Measurements from ENCODE around the gene NAGPA. TPM values are rescaled to one million over a fixed set of nuclear protein-coding genes. Genes with fewer than 3 reads are reported as not detected.

Gene NAGPA
- total and polyA plus RNA-seq, 2 of the 13 experiments (the other 11 are each of a cell fraction or from before 2014, with no cell fraction given) = 27.1 to 60.3 TPM

DNA sequence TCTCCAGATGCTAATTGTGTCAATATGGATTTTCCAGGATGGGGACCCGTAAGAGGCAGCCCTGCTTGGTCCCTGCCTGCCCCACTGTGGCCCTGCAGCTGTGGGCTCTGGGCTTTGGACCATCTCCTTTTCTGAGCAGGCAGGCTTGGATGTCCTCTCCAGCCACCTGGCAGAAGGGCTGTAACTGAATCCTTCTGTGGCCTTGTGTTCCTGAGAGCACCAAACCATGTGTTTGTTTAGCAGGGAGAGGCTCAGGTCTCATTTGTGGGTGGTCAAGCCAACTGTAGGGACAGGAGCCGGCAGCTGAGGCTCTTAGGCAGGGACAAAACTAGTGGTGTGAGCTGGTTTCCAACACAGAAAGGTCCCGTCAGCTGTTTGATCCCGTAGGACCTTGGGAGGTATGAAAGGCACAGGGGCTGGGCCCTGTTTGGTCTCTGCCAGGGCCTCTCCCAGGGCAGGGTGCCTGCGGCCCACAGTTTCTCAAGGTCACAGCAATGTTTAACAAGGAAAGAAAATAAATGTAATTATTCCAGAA lies 57.1 kb downstream of the NAGPA start (continued):
- TF ChIP-seq, protein P1, sequence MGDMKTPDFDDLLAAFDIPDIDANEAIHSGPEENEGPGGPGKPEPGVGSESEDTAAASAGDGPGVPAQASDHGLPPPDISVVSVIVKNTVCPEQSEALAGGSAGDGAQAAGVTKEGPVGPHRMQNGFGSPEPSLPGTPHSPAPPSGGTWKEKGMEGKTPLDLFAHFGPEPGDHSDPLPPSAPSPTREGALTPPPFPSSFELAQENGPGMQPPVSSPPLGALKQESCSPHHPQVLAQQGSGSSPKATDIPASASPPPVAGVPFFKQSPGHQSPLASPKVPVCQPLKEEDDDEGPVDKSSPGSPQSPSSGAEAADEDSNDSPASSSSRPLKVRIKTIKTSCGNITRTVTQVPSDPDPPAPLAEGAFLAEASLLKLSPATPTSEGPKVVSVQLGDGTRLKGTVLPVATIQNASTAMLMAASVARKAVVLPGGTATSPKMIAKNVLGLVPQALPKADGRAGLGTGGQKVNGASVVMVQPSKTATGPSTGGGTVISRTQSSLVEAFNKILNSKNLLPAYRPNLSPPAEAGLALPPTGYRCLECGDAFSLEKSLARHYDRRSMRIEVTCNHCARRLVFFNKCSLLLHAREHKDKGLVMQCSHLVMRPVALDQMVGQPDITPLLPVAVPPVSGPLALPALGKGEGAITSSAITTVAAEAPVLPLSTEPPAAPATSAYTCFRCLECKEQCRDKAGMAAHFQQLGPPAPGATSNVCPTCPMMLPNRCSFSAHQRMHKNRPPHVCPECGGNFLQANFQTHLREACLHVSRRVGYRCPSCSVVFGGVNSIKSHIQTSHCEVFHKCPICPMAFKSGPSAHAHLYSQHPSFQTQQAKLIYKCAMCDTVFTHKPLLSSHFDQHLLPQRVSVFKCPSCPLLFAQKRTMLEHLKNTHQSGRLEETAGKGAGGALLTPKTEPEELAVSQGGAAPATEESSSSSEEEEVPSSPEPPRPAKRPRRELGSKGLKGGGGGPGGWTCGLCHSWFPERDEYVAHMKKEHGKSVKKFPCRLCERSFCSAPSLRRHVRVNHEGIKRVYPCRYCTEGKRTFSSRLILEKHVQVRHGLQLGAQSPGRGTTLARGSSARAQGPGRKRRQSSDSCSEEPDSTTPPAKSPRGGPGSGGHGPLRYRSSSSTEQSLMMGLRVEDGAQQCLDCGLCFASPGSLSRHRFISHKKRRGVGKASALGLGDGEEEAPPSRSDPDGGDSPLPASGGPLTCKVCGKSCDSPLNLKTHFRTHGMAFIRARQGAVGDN (CRISPR knock-in tag; IDR thresholded peaks at IDR 0.05) = peak; percentile 52
- TF ChIP-seq MATR3 (CRISPR knock-in tag; IDR thresholded peaks at IDR 0.05) (no peak), ZFP90 (CRISPR knock-in tag; IDR thresholded peaks at IDR 0.05; ENCODE audit: borderline replicate concordance) (no peak; the same call in 1 of the 2 replicates), CC2D1A (CRISPR knock-in tag; IDR thresholded peaks at IDR 0.05) (no peak), TEAD3 (CRISPR knock-in tag; optimal IDR thresholded peaks at IDR 0.05; ENCODE audit: borderline replicate concordance) (no peak), GLI4 (CRISPR knock-in tag; IDR thresholded peaks at IDR 0.05; ENCODE audit: borderline replicate concordance) (no peak), ZNF557 (CRISPR knock-in tag; IDR thresholded peaks at IDR 0.05) (no peak), FOXP1 (IDR thresholded peaks at IDR 0.05) (no peak), FOXP1 (CRISPR knock-in tag; IDR thresholded peaks at IDR 0.05) (no peak), MTA3 (CRISPR knock-in tag; IDR thresholded peaks at IDR 0.05) (no peak), HES4 (CRISPR knock-in tag; IDR thresholded peaks at IDR 0.05; ENCODE audit: borderline replicate concordance) (no peak), STAT5B (CRISPR knock-in tag; IDR thresholded peaks at IDR 0.05) (no peak)
- TF ChIP-seq, protein P2, sequence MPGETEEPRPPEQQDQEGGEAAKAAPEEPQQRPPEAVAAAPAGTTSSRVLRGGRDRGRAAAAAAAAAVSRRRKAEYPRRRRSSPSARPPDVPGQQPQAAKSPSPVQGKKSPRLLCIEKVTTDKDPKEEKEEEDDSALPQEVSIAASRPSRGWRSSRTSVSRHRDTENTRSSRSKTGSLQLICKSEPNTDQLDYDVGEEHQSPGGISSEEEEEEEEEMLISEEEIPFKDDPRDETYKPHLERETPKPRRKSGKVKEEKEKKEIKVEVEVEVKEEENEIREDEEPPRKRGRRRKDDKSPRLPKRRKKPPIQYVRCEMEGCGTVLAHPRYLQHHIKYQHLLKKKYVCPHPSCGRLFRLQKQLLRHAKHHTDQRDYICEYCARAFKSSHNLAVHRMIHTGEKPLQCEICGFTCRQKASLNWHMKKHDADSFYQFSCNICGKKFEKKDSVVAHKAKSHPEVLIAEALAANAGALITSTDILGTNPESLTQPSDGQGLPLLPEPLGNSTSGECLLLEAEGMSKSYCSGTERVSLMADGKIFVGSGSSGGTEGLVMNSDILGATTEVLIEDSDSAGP (CRISPR knock-in tag; IDR thresholded peaks at IDR 0.05; ENCODE audit: borderline replicate concordance) = 0 out of 2 replicates have a peak, but pooled peaks have one; percentile 43
- TF ChIP-seq, protein P3, sequence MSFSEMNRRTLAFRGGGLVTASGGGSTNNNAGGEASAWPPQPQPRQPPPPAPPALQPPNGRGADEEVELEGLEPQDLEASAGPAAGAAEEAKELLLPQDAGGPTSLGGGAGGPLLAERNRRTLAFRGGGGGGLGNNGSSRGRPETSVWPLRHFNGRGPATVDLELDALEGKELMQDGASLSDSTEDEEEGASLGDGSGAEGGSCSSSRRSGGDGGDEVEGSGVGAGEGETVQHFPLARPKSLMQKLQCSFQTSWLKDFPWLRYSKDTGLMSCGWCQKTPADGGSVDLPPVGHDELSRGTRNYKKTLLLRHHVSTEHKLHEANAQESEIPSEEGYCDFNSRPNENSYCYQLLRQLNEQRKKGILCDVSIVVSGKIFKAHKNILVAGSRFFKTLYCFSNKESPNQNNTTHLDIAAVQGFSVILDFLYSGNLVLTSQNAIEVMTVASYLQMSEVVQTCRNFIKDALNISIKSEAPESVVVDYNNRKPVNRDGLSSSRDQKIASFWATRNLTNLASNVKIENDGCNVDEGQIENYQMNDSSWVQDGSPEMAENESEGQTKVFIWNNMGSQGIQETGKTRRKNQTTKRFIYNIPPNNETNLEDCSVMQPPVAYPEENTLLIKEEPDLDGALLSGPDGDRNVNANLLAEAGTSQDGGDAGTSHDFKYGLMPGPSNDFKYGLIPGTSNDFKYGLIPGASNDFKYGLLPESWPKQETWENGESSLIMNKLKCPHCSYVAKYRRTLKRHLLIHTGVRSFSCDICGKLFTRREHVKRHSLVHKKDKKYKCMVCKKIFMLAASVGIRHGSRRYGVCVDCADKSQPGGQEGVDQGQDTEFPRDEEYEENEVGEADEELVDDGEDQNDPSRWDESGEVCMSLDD (CRISPR knock-in tag; IDR thresholded peaks at IDR 0.05; ENCODE audit: borderline replicate concordance) = 0 out of 2 replicates have a peak, but pooled peaks have one; percentile 29
- TF ChIP-seq, protein P4, sequence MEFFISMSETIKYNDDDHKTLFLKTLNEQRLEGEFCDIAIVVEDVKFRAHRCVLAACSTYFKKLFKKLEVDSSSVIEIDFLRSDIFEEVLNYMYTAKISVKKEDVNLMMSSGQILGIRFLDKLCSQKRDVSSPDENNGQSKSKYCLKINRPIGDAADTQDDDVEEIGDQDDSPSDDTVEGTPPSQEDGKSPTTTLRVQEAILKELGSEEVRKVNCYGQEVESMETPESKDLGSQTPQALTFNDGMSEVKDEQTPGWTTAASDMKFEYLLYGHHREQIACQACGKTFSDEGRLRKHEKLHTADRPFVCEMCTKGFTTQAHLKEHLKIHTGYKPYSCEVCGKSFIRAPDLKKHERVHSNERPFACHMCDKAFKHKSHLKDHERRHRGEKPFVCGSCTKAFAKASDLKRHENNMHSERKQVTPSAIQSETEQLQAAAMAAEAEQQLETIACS (CRISPR knock-in tag; IDR thresholded peaks at IDR 0.05) = no peak
- TF ChIP-seq, protein P5, sequence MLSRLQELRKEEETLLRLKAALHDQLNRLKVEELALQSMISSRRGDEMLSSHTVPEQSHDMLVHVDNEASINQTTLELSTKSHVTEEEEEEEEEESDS (CRISPR knock-in tag; IDR thresholded peaks at IDR 0.05; ENCODE audit: borderline replicate concordance) = no peak
- TF ChIP-seq, protein P6, sequence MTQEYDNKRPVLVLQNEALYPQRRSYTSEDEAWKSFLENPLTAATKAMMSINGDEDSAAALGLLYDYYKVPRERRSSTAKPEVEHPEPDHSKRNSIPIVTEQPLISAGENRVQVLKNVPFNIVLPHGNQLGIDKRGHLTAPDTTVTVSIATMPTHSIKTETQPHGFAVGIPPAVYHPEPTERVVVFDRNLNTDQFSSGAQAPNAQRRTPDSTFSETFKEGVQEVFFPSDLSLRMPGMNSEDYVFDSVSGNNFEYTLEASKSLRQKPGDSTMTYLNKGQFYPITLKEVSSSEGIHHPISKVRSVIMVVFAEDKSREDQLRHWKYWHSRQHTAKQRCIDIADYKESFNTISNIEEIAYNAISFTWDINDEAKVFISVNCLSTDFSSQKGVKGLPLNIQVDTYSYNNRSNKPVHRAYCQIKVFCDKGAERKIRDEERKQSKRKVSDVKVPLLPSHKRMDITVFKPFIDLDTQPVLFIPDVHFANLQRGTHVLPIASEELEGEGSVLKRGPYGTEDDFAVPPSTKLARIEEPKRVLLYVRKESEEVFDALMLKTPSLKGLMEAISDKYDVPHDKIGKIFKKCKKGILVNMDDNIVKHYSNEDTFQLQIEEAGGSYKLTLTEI (CRISPR knock-in tag; conservative IDR thresholded peaks at IDR 0.05) = no peak

Data from HepG2 (cell line).